HepG2 (cell line): ENCODE measurements around the gene PRDM10. TPM values are rescaled to one million over a fixed set of nuclear protein-coding genes. Genes with fewer than 3 reads are reported as not detected.

Experiments used
- ATAC-seq: fragments of 200-7000 bp; cut with Tn5 transposase; 3 replicates; pipeline ENCODE4 v1.9.1; 2020; ENCODE audit warnings: mild to moderate bottlenecking, moderate library complexity
- BruUV-seq: library from RNA; stranded (reverse); fragments of 400-500 nt; replicated peaks from 2 replicates; lab custom pipeline; 2021; lab: Mats Ljungman, UMichigan
- CTCF ChIA-PET: fragments of 300-600 bp; formaldehyde crosslinking; extraction: SDS; loops from one replicate; lab custom pipeline; 2021; ENCODE audit warnings: low total read pairs, inconsistent platforms, low intra/inter-chr PET ratio; lab: Yijun Ruan, JAX
- POLR2A ChIA-PET: fragments of 350-600 bp; sonication (Branson Sonifier 250); formaldehyde crosslinking; loops from one replicate; lab custom pipeline; 2020; ENCODE audit warnings: antibody characterized with exemption, inconsistent platforms; lab: Yijun Ruan, JAX
- DNase-seq: peaks from one replicate; pipeline ENCODE4 v3.0.0-alpha.2; 2015; ENCODE audit warnings: low spot score
- FAIRE-seq: peaks from 3 replicates; lab custom pipeline; 2011; peaks lifted over from hg19 to GRCh38; lab: Jason Lieb, UNC
- H2AFZ ChIP-seq: one replicate; pipeline ENCODE4 v1.6.1; 2011; ENCODE audit warnings: low read length, inconsistent platforms
- H3K27ac ChIP-seq: fragments of 300-600 bp; 3 replicates; pipeline ENCODE4 v1.8.0; 2011; ENCODE audit warnings: mixed run types, mild to moderate bottlenecking, mixed read lengths, low read length, inconsistent platforms; ENCODE audit not compliant: insufficient read depth; ENCODE audit errors: extremely low read length
- H3K27me3 ChIP-seq, 2 experiments: fragments of 200-600 bp in 1 of 2; 2 replicates in 1 of 2; 3 replicates in 1 of 2; pipeline versions ENCODE4 v1.6.0 to v1.8.0; 2011; ENCODE audit warnings: low read length in 2 of 2, mild to moderate bottlenecking in 2 of 2, moderate library complexity in 2 of 2, inconsistent platforms in 1 of 2; ENCODE audit not compliant: insufficient read depth in 2 of 2, control insufficient read depth in 1 of 2
- H3K36me3 ChIP-seq, 2 experiments: fragments of 200-600 bp in 1 of 2; replicated peaks in 1 of 2; 2 replicates in 1 of 2; 3 replicates in 1 of 2; pipeline versions ENCODE4 v1.5.1 to v1.8.0; 2011; ENCODE audit warnings: low read length in 2 of 2, inconsistent platforms in 1 of 2; ENCODE audit not compliant: insufficient read depth in 2 of 2, control insufficient read depth in 1 of 2
- H3K4me1 ChIP-seq: 2 replicates; pipeline ENCODE4 v1.5.1; 2012; ENCODE audit warnings: low read length, inconsistent platforms; ENCODE audit not compliant: insufficient read depth
- H3K4me2 ChIP-seq: 2 replicates; pipeline ENCODE4 v1.6.0; 2011; ENCODE audit warnings: low read depth, low read length, inconsistent platforms
- H3K4me3 ChIP-seq, 3 experiments: fragments of 200-600 bp in 1 of 3; sonication (generic), shearing (Covaris generic) in 1 of 3; replicated peaks in 1 of 3; 2 replicates each; pipeline ENCODE4 v1.5.1; 2011 to 2016; ENCODE audit warnings: low read length in 3 of 3, inconsistent platforms in 2 of 3, low read depth in 2 of 3, mild to moderate bottlenecking in 2 of 3, control low read depth in 1 of 3, mixed read lengths in 1 of 3; ENCODE audit not compliant: insufficient read depth in 1 of 3
- H3K79me2 ChIP-seq: one replicate; pipeline ENCODE4 v1.6.1; 2011; ENCODE audit warnings: low read length, inconsistent platforms; ENCODE audit not compliant: insufficient read depth
- H3K9ac ChIP-seq: 2 replicates; pipeline ENCODE4 v1.6.0; 2011; ENCODE audit warnings: mild to moderate bottlenecking, low read depth, low read length, inconsistent platforms; ENCODE audit not compliant: insufficient read depth
- H3K9me3 ChIP-seq: 2 replicates; pipeline ENCODE4 v1.5.1; 2012; ENCODE audit warnings: mild to moderate bottlenecking, low read length
- H4K20me1 ChIP-seq: 2 replicates; pipeline ENCODE4 v1.6.0; 2011; ENCODE audit warnings: inconsistent platforms, mild to moderate bottlenecking, low read length, moderate library complexity; ENCODE audit not compliant: insufficient read depth
- ATF4 ChIP-seq, 2 experiments: fragments of 450-650 bp in 1 of 2; sonication (generic) in 1 of 2; formaldehyde crosslinking; IDR thresholded peaks; 2 replicates each; pipeline versions ENCODE4 v1.5.0 to v1.8.0; 2020 to 2022; ENCODE audit warnings: mild to moderate bottlenecking in 1 of 2, missing genetic modification reagents in 1 of 2
- CEBPB ChIP-seq: IDR thresholded peaks from 2 replicates; pipeline ENCODE4 v1.6.1; 2011; ENCODE audit warnings: low read depth, low read length, improper control_type of control experiment, borderline replicate concordance
- CEBPG ChIP-seq: IDR thresholded peaks from 2 replicates; pipeline ENCODE4 v1.6.1; 2016
- CHD4 ChIP-seq: fragments of 200-600 bp; sonication (generic); IDR thresholded peaks from 2 replicates; pipeline ENCODE4 v1.7.0; 2017; ENCODE audit warnings: mild to moderate bottlenecking, low read length, borderline replicate concordance
- JUNB ChIP-seq: sonication (generic); formaldehyde crosslinking; IDR thresholded peaks from 2 replicates; pipeline ENCODE4 v1.8.0; 2022; ENCODE audit warnings: missing genetic modification reagents, mild to moderate bottlenecking, borderline replicate concordance
- SPEN ChIP-seq: sonication (generic); formaldehyde crosslinking; IDR thresholded peaks from 2 replicates; pipeline ENCODE4 v1.5.1; 2020; ENCODE audit warnings: low read depth, mild to moderate bottlenecking, missing genetic modification reagents
- WGBS: methylation state at CpG from one replicate; pipeline ENCODE4 v1.1.6; 2017; ENCODE audit warnings: low lambda C conversion rate; 5-methylcytosine and 5-hydroxymethylcytosine counted together
- in situ Hi-C: cut with HindIII; loops from 2 replicates; pipeline ENCODE4 v1.10.0; 2017; ENCODE audit warnings: low pct_unique_long_range_greater_than_20kb; ENCODE audit not compliant: extremely low pct_ligation_motif_present
- intact Hi-C: fragments of 100-400 bp; cut with micrococcal nuclease; formaldehyde crosslinking; loops from one replicate; pipeline ENCODE4 v1.10.0; 2022; ENCODE audit not compliant: unreplicated experiment
- polyA plus RNA-seq, 8 experiments: library from polyadenylated mRNA; depleted of rRNA in 3 of 8; stranded (reverse) in 7 of 8; unstranded in 1 of 8; fragments of >200 nt; fragmentation: Illumina TruSeq in 4 of 8; extraction: Trizol in 4 of 8; gene quantifications; 2 replicates each; pipeline versions ENCODE4 v1.2.1 to v1.2.3, GENCODE V29; 2011 to 2016; ENCODE audit warnings: low read depth in 4 of 8, missing spikeins in 1 of 8, mixed read lengths in 1 of 8; ENCODE audit not compliant: insufficient read depth in 1 of 8
- total RNA-seq, 5 experiments: library from RNA; depleted of rRNA; stranded (reverse); fragments of >200 nt; fragmentation: Illumina TruSeq; extraction: Trizol; gene quantifications; 2 replicates each; pipeline ENCODE4 v1.2.3, GENCODE V29; 2016; ENCODE audit warnings: low read depth in 1 of 5
- TF ChIP-seq, protein P1 (sequence below): sonication (generic); formaldehyde crosslinking; IDR thresholded peaks from 2 replicates; pipeline ENCODE4 v1.5.0; 2020; ENCODE audit warnings: mild to moderate bottlenecking, missing genetic modification reagents, borderline replicate concordance

PRDM10 gene
- total and polyA plus RNA-seq, 2 of the 13 experiments (the other 11 are each of a cell fraction or from before 2014, with no cell fraction given): 5.7 to 5.8 TPM

DNA sequence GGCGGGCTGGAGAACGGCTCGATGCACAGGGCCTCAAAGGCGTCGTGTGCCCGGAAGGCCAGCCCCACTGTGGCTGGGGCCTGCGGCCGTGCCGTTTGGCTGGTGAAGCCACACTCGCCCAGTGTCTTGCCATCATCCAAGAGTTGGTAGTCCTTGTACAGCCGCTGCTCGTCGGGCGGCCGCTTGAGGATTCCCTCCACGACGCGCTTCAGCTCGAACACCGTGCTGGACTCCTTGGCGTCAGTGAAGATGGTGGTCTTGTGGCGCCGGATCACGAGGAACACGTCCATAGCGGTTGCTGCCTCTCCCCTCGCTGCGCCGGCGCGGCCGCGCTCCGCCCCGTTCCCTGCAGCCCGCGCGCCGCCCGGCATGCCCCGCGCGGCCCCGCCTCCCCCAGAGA lies 30.3 kb upstream of the PRDM10 start:
- H3K9ac ChIP-seq: no peak overlapping the region
- ATAC-seq (no peak), DNase-seq (no peak), FAIRE-seq (no peak)
- WGBS: 88% methylated on average over 44 of the region's 44 CpGs
- no peak overlapping the region for H3K4me3 ChIP-seq
- no peak overlapping the region for H3K27ac ChIP-seq
- ChIA-PET CTCF (no interaction called here), POLR2A (interaction anchor here (1.4 to 2.5 kb wide), 2 partner anchors 29 to 30 kb away, joined by 4 to 17 read pairs; partner anchors contain the start of gene PRDM10)
- H3K27me3 ChIP-seq: no peaks in the 10 kb centered on the region
- H3K4me2 ChIP-seq: no peak overlapping the region
- no TSS peak for BruUV-seq
- H3K36me3 ChIP-seq: no peaks in the 10 kb centered on the region
- no peak for TF ChIP-seq SPEN (CRISPR knock-in tag)
- in situ Hi-C loops: no loop called here
- no peaks in the 10 kb centered on the region for H4K20me1 ChIP-seq
- peaks cover 53% of the 10 kb centered on the region for H3K4me1 ChIP-seq
- no peaks in the 10 kb centered on the region for H3K79me2 ChIP-seq
- intact Hi-C loops: no loop called here
- H3K9me3 ChIP-seq: no peaks in the 10 kb centered on the region
- no peak overlapping the region for H2AFZ ChIP-seq

- TF ChIP-seq CEBPB: peak; percentile 69; the same call in 1 of the 2 replicates
- TF ChIP-seq JUNB (CRISPR knock-in tag): no peak
- TF ChIP-seq CHD4: no peak
- TF ChIP-seq CEBPG (CRISPR knock-in tag): peak; percentile 82
- TF ChIP-seq, protein P1, sequence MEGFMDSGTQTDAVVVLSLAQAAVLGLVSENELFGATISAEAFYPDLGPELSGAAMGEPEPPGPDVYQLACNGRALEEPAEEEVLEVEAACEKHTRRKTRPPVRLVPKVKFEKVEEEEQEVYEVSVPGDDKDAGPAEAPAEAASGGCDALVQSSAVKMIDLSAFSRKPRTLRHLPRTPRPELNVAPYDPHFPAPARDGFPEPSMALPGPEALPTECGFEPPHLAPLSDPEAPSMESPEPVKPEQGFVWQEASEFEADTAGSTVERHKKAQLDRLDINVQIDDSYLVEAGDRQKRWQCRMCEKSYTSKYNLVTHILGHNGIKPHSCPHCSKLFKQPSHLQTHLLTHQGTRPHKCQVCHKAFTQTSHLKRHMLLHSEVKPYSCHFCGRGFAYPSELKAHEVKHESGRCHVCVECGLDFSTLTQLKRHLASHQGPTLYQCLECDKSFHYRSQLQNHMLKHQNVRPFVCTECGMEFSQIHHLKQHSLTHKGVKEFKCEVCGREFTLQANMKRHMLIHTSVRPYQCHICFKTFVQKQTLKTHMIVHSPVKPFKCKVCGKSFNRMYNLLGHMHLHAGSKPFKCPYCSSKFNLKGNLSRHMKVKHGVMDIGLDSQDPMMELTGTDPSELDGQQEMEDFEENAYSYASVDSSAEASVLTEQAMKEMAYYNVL: no peak
- TF ChIP-seq ATF4 (CRISPR knock-in tag; IDR thresholded peaks at IDR 0.05): peak in 1 of 2 experiments; percentile 57; a peak in 2 of 4 replicates
- in situ Hi-C loops (no loop called here), intact Hi-C loops (no loop called here)
- Histone ChIP-seq H2AFZ (no peak overlapping the region), H3K9ac (no peak overlapping the region), H3K27ac (no peak overlapping the region), H3K4me1 (peaks cover 43% of the 10 kb centered on the region), H3K36me3 (no peaks in the 10 kb centered on the region), H3K4me3 (no peak overlapping the region), H3K79me2 (no peaks in the 10 kb centered on the region), H4K20me1 (no peaks in the 10 kb centered on the region), H3K4me2 (no peak overlapping the region), H3K27me3 (no peaks in the 10 kb centered on the region), H3K9me3 (no peaks in the 10 kb centered on the region)
- 0% methylated on average over 2 of the region's 2 CpGs for WGBS
- no TSS peak for BruUV-seq
- POLR2A ChIA-PET: interaction anchor here (2.5 kb wide), 1 partner anchor 29 kb away, joined by 17 read pairs; the partner anchor contains the start of gene PRDM10
- CTCF ChIA-PET: no interaction called here
- FAIRE-seq (no peak), ATAC-seq (peak; percentile 47; the same call in 2 of the 3 replicates), DNase-seq (no peak)
Measured at GRCh38 chr11:130031945-130032344, 29.3 kb upstream of the PRDM10 start.
